Stimulated activated CD4-positive, alpha-beta T cell treated with anti-CD3 and anti-CD28 coated beads, TNF-alpha, amount 100 ng/mL, for 1 hour (primary cell): Measurements from ENCODE around the gene DOCK3.

Experiments used
- DNase-seq, 3 donors: peaks; one replicate each; pipeline ENCODE4 v3.0.0-alpha.2; 2020; ENCODE audit warnings: low read depth in 3 of 3, low spot score in 1 of 3

The DOCK3 gene, protein sequence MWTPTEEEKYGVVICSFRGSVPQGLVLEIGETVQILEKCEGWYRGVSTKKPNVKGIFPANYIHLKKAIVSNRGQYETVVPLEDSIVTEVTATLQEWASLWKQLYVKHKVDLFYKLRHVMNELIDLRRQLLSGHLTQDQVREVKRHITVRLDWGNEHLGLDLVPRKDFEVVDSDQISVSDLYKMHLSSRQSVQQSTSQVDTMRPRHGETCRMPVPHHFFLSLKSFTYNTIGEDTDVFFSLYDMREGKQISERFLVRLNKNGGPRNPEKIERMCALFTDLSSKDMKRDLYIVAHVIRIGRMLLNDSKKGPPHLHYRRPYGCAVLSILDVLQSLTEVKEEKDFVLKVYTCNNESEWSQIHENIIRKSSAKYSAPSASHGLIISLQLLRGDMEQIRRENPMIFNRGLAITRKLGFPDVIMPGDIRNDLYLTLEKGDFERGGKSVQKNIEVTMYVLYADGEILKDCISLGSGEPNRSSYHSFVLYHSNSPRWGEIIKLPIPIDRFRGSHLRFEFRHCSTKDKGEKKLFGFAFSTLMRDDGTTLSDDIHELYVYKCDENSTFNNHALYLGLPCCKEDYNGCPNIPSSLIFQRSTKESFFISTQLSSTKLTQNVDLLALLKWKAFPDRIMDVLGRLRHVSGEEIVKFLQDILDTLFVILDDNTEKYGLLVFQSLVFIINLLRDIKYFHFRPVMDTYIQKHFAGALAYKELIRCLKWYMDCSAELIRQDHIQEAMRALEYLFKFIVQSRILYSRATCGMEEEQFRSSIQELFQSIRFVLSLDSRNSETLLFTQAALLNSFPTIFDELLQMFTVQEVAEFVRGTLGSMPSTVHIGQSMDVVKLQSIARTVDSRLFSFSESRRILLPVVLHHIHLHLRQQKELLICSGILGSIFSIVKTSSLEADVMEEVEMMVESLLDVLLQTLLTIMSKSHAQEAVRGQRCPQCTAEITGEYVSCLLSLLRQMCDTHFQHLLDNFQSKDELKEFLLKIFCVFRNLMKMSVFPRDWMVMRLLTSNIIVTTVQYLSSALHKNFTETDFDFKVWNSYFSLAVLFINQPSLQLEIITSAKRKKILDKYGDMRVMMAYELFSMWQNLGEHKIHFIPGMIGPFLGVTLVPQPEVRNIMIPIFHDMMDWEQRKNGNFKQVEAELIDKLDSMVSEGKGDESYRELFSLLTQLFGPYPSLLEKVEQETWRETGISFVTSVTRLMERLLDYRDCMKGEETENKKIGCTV (N-terminal part only)

DNA sequence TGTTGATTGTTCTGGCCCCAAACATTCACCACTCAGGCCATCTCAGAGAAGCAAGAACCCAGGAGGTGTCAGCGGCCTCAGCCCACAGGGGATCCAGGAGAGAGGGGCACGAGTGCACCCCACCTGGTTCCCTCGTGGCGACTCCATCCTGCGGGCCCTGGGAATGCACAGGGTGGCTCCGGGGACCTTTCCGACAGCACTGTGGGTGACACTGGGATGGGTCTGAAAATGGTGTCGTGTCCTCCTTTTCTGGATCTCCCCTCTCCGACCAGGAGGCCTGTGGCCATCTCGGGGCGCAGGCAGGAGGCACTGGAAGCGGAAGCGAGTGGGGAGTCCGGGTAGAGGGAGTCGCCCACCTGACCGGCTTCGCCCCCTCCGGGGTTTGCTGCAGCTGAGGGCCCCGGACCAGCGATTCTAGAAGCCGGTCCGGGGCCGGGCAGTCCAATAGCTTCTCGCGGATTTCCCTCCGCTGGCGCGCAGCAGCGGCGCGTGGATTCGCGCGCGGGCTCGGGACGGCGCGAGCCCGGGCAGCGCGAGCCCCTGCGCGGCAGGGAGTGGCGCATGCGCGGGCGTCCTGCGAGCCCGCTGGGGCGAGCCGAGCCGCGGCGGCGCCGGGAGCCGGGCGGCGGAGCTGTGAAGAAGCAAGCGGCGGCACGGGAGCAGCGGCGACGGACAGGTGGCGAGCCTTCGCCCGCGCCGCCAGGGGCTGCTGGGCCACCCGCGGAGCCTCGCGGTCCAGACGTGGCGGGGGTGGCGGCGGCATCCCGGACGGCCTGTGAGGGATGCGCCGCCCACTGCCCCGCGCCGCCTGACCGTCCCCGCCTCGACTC, at the start of gene DOCK3:
Gene DOCK3, plus strand, starts transcription at position 579 of the 830 bp plus-strand sequence. CDS start 337 bp downstream, outside the sequence.
- DNase-seq: peak in 2 of 3 donors; percentile 29 to 53

DNA sequence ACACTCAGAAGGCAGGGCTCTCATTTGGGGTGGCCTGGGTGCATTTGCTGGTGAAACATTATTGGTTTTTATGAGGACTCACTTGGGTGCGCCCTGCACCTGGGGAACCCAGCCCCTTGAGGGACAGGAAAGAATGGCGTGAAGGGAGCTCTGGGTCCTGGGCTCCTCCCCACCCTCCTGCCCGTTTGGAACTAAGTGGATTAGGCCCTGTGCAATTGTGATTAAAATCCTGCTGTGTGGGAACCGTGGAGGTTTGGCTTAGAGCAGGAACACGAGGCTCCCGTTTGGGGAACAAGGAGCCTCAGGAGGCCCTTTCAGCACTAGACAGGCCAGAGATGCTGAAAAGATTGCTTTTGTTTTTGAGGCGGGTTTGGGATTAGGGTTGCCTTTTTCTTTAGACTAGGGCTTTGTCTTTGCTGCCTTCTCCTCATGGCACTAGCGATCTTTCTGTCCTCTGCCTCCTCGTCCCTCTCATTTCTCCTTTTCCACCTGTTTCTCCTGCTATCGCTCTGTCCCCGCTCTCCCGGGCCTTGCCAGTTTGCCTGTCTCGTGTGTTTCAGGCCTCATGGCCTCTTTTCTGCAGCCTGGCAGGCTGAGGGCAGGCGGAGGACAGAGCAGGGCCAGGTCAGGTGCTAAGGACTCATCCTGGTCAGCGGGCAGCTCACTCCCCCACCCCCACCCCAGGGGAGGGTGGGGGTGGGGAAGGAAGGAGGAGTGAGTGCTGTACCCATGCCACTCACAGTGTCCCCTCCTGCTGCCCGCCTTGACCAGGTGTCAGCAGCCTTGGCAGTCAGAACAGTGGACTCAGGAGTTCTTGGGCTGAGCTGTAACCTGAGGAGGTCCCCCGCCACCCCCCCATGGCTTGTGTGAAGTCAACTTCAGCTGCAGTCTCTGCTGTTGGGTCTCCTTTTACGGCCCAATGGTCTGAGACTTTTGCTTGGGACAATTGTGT, 49.2 kb upstream of the DOCK3 start:
- DNase-seq: no peak

DNA sequence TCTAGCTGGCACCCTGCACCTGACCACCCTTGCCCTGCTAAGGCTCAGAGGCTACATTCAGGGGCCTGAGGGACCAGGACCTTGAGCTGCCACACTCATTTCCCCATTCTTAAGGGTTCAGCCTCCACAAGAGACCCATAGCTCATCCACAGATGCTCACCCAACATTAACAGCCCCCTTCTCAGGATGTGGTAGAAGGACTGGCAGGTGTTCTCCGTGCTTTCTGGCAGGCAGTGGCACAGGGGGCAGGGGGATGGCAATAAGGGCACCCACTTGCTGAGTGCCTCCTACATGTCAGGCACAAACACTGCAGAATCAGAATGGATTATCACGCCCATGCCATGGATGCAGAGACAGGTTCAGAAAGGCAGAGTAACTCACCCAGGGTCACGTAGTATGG, 48.3 kb upstream of the DOCK3 start:
- DNase-seq: no peak

DNA sequence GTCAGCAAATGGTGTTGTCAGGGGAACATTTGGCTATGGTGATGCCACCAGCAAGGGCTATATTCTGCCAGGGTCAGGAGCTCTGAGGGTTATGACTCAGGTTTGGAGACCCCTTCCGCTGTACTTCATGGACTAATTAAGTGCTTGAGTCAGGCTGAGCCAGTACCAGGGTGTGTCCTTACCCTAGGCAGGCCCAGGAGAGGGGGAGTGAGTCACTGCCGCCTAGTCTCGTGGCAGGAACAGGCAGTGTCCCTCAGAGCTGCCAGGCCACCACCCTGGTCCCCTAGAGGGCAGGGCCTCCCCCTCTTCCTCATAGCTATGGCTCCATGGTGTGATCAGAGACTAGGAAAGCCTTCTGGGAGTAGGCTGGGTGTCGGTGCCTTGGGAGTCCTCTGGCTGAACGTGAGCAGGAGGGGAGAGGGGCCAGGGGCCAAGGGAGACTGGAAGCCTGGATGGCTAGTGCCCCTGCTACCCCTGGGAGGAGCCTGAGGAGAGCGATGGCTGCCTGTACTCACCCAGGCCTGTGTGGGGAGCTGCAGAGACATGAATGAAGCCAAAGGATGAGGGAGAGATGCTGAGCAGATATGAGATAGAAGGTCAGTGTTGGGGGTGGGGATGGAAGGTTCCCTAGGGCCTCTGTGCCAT, 47.2 kb upstream of the DOCK3 start:
- no peak for DNase-seq

DNA sequence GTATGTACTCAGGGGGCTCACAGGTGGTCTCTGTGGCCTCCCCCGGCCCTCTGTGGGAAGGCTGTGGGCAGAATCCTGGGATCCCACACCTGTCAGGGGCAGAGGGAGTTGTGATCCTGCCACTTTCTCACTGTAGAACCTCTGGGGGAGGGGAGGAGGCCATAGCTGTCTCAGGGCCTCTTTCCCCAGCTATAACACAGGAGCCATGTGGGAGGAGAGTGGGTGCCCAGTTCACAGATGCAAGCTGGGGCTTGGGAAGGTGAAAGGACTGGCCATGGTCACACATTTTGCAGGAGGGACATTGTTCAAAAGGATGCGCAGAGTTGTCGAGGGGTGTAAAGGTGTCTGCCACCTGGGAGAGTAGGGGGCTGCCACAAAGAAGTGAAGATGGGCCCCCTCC, 46.1 kb upstream of the DOCK3 start:
- DNase-seq: no peak

DNA sequence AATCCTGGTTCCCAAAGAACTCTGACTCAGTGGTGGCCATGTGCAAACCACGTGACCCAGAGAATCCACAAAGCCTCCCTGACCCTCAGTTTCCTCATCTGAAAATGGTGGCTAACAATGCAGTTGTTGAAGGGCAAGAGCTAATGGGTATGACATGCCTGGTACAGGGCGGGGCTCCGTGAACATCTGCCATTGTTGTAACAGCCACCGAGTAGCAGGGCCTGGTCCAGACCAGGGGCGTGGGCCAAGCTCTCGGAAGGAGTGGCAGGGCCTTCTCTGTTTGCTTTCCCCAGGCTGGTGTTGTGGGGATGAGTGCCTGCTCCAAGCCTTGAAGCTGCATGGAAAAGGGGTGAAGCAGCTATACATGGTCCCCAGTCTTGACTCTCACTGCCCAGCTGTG, 44.3 kb upstream of the DOCK3 start:
- no peak for DNase-seq

DNA sequence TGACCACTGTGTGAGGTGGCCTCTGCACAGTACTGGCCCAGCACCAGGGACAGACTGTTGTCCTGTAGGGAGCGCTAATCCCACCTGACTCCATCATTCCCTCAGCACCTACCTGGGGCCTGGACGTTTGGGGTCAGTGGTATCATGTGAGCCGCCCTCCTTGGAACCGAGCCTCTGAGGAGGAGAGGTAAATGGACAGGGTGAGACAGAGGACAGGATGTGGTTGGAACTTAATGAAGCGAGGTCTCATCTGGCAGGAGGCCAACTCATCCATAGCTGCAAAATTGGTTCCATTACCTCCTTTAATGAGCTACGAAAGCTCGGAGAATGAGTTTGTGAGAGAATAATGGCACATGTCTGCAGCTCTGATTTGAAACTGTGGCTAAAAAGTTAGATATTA, 43.9 kb upstream of the DOCK3 start:
- DNase-seq: no peak

DNA sequence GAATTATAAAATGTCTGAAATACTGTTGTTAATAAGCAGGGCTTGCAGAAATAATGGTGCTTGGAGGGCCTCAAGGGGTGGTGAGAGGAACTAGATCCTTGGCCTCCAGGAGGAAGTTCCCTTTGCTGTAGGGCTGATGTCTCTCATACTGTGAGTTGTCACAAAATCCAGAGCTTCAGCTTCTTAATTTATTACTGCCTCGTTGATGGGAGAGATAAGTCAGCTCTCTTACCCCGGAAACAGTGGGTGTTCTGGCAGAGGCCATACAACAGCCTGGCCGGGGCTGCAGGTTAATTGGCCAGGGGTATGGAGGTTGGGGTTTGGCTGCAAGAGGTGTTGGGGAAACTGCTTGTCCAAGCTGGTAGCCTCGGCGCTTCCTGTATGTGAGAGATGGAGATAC, 42.3 kb upstream of the DOCK3 start:
- no peak for DNase-seq

DNA sequence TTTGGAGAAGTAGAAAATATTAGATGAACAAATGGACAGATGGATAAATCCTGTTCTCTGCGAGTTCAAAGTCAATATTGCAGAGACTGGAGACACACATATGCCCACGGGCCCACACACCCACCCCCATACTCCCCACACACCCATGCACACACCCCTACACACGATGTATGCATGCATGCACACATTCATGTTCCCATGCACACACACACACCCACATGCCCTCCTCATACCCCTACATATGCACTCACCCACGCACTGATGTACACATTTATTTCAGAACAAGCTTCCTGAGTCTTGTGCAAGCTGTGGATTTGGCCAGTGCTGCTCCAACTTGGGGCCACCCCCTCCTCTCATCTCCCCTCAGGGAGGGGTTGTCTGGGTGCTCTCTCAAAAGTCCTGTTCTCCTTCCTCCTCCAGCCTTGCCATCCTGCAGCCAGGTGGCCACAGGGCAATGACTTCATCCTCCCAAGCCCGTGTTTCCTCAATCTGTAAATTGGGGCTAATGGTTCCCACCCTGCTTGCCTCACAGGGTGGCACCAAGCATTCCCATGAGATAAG, 41.4 kb upstream of the DOCK3 start:
- no peak for DNase-seq

DNA sequence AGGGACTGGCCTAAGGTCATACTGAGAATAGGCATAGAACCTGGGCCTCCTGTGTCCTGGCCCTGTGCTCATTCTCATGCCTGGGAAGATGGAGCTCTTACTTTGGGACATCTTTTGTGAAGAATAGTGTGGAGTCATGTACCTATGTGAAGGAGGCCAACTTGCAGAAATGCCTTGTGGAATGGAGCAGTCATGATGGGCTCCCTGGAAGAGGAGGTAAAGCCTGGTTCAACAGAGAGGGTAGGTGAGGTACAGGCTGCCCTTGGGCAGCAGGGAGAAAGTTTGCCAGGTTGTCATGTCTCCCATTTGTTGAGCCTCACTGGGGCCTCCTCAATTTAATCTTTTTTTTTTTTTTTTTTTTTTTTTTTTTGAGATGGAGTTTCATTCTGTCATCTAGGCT, 39.7 kb upstream of the DOCK3 start:
- DNase-seq: no peak

DNA sequence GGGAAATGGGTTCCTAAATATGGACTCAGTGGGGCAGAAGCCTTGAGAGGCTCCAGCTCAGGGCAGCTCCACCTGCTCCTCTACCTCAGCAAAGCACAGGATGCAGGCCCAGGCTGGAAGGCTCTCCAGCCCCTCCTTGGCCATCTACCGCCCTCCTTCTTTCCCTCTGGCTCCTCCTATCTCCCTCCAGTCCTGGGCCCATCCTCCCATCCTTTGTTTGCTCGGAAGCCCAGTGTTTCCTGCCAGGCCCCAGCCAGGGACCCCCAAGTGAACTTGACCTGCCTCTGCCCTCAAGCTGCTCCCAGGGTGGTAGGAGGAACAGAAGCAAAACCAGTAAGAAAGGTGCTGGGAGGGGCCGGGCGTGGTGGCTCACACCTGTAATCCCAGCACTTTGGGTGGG, 37.7 kb upstream of the DOCK3 start:
- DNase-seq: no peak

DNA sequence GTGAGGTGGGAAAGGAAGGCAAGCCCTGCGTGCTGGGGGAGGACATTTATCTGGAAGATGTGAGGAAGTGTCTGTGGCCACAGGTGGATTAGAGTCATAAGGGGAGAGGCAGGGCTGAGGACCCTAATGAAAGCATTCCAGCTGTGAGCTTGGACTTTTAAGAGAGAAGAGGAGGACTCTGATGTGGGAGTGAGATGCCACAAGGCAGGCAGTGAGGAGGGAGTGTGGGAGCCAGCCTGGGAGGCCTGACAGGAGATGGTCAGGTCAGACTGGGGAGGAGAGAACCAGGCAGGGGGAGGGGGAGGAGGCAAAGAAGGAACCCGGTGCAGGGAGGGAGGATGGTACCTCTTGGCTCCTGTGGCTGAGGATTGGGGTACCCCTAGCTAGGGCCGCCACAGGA, 36.8 kb upstream of the DOCK3 start:
- DNase-seq: no peak

DNA sequence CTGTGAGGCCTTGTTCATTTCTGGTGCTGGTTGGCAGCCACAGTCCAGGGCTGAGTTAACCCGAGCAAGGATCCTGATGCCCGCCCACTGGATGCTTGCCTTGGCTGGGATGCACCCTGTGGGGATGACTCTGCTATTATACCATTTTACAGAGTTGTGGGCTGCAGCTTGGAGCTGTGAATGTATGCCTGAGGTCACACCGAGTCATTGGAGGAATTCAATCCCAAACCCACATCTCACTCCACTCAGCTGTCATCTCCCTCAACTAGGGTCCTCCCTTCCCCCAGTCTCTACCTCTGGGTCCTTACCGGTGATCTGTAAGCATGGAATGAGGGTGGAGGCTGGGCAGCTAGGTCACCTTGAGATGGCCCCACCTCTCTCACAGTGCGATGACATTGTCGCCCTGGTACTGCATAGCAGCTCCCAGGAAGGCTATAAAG, 35.7 kb upstream of the DOCK3 start:
- no peak for DNase-seq

DNA sequence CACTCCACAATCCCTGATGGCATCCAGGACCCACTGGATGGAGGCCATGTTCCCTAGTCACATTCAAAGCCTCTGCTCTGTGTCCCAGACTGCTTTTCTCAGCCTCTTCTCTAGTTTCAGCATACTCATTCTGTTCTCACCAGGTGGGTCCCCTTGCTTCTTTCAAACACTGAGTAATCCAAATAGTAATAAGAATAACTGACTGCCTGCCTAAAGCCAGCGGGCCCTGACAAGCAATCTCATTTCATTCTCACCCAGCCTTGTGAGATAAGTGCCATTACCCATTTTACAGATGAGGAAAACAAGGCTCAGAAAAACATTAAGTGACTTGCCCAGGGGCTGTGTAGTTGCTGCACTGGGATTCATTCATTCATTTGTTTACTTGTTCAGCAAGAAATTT, 32.3 kb upstream of the DOCK3 start:
- DNase-seq: no peak

DNA sequence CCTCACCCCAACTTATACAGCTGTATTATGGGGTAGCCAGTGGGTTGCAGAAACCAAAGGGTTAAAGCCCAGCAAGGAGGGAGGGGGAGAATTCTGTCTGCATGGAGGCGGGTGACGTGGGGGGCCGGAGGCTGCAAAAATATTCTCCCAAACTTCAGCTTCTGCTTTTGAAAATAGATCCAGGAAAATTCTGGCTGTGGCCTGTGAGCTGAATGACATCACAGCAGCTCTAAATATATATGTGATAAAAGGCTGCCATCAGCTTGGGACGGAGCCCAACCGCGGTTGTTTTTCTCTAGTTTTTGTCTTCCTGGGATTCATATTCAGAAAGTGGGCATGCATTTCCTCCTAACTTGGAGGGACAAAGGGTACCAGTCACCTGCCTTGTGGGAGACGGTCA, 30.2 kb upstream of the DOCK3 start:
- no peak for DNase-seq

DNA sequence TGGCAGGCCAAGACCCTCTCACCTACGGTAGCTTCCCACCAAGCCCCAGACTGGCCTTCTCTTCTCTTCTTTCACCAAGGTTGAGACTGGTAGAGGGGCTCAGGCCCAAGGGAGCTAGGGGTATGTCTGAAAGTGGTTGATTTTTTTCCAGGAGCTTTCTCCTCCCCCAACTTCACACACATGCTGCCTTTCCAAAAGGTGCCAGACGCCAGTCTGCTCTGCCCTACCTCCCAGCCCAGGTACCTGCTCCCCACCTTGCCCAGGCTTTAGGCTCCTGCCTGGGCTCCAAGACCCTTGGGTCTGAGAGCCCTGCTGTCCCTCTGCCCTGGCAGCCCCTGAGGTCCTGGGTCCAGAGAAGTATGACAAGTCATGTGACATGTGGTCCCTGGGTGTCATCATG, 29.3 kb upstream of the DOCK3 start:
- DNase-seq: no peak

DNA sequence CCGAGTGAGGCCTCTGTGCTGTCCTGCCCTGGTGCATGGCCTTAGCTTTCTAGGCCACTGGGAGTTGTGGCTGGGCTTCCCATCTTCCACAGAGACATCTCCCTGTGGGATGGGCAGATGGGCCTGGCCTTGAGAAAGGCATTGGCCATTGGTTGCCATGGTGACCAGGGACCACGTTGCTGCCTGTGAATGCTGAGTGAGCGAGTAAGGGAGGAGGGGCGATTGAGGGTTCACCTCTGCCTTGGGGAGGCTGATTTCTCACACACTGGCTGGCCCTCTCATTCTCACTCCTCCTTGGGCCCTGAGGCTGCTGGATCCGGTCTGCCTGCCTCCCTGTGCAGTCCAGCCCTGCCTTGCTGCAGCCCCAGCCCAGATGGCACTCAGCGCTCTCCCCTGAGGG, 26.4 kb upstream of the DOCK3 start:
- DNase-seq: no peak

DNA sequence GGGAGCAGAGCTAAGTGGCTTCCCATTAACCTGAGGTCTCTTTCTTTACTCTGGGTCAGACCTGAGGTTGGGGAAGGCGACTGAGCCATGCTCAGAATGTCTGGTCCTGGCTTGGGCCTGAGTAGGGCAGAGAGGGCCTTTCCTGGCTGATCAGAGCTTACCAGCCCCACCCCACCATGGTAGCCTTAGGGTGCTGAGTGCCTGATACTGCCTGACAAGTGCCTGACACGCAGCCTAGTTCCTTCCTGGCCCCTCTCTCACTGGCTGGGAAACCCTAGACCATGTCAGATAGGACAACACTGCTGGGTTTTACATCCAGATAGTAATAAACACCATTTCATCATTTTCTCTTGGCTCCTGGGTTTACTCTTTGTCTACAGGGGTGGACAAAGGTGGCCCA, 25.8 kb upstream of the DOCK3 start:
- no peak for DNase-seq

DNA sequence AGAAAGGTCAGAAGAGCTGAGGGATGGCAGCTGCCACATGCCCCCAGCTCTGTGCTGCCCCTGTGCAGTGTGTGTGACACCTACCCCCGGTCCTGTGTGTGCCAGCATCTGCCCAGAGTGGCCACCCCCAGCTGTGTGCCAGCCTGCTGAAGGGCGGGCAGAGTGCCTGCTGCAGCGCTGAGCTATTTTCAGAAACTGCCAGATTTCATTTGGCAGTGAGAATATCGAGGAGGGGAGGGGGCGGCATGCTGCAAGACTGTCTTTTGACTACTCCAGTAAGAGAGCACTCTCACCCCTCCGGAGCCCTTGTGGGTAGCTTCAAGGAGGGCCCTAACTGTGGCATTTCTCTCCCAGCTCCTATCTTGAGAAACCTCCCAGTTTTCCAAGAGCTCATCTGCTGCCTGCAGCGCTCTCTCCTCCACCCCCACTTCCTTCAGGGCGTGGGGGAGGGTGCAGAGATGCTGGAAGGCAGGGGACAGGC, 25.2 kb upstream of the DOCK3 start:
- DNase-seq: no peak
